HepG2 (cell line): ENCODE measurements around the gene SLC45A3. TPM values are rescaled to one million over a fixed set of nuclear protein-coding genes. Genes with fewer than 3 reads are reported as not detected.

Experiments used
- ELF4 ChIP-seq: sonication (generic); formaldehyde crosslinking; IDR thresholded peaks from 2 replicates; pipeline ENCODE4 v1.5.0; 2020; ENCODE audit warnings: missing genetic modification reagents, mild to moderate bottlenecking, moderate library complexity, borderline replicate concordance
- GABPA ChIP-seq, 2 experiments: IDR thresholded peaks; 2 replicates each; pipeline ENCODE4 v1.6.1; 2011 to 2016; ENCODE audit warnings: low read depth in 2 of 2, low read length in 1 of 2, missing biosample characterization in 1 of 2, missing genetic modification characterization in 1 of 2
- HNF4G ChIP-seq, 2 experiments: sonication (generic) in 1 of 2; formaldehyde crosslinking in 1 of 2; IDR thresholded peaks; 2 replicates each; pipeline versions ENCODE4 v1.4.0 to v1.6.1; 2011 to 2020; ENCODE audit warnings: borderline replicate concordance in 2 of 2, low read depth in 2 of 2, mild to moderate bottlenecking in 2 of 2, low read length in 1 of 2, missing genetic modification reagents in 1 of 2, moderate library complexity in 1 of 2
- HOXA3 ChIP-seq: sonication (generic); formaldehyde crosslinking; IDR thresholded peaks from 2 replicates; pipeline ENCODE4 v1.5.0; 2020; ENCODE audit warnings: missing genetic modification reagents
- KLF15 ChIP-seq: sonication (generic); formaldehyde crosslinking; IDR thresholded peaks from 2 replicates; pipeline ENCODE4 v1.8.1; 2023; ENCODE audit warnings: borderline replicate concordance, mild to moderate bottlenecking, inconsistent platforms, missing genetic modification reagents, mixed read lengths
- MED1 ChIP-seq: sonication (generic); formaldehyde crosslinking; IDR thresholded peaks from 2 replicates; pipeline ENCODE4 v1.4.0; 2020; ENCODE audit warnings: missing genetic modification reagents
- POLR2AphosphoS5 ChIP-seq: IDR thresholded peaks from 2 replicates; pipeline ENCODE4 v1.6.1; 2012; ENCODE audit warnings: low read depth, low read length
- TFDP2 ChIP-seq: sonication (generic); formaldehyde crosslinking; IDR thresholded peaks from 2 replicates; pipeline ENCODE4 v1.4.0; 2020; ENCODE audit warnings: missing genetic modification reagents
- ZBTB14 ChIP-seq: sonication (generic); formaldehyde crosslinking; IDR thresholded peaks from 2 replicates; pipeline ENCODE4 v1.4.0; 2020; ENCODE audit warnings: missing genetic modification reagents
- ZEB1 ChIP-seq: IDR thresholded peaks from 2 replicates; pipeline ENCODE4 v1.6.1; 2012; ENCODE audit warnings: mild to moderate bottlenecking, low read depth, inconsistent platforms; ENCODE audit not compliant: insufficient replicate concordance
- ZFX ChIP-seq: sonication (generic); formaldehyde crosslinking; IDR thresholded peaks from 2 replicates; pipeline ENCODE4 v1.4.0; 2020; ENCODE audit warnings: mild to moderate bottlenecking, low read depth, missing genetic modification reagents, moderate library complexity
- ZHX2 ChIP-seq, 2 experiments: sonication (generic) in 1 of 2; formaldehyde crosslinking in 1 of 2; IDR thresholded peaks; 2 replicates each; pipeline versions ENCODE4 v1.6.1 to v1.9.0; 2014 to 2022; ENCODE audit warnings: antibody characterized with exemption in 1 of 2, borderline replicate concordance in 1 of 2, inconsistent platforms in 1 of 2, low read depth in 1 of 2, missing genetic modification reagents in 1 of 2
- ZNF224 ChIP-seq: sonication (generic); formaldehyde crosslinking; IDR thresholded peaks from 2 replicates; pipeline ENCODE4 v1.5.0; 2020; ENCODE audit warnings: mild to moderate bottlenecking, missing genetic modification reagents
- ZNF263 ChIP-seq: sonication (generic); formaldehyde crosslinking; IDR thresholded peaks from 2 replicates; pipeline ENCODE4 v1.4.0; 2020; ENCODE audit warnings: missing genetic modification reagents
- ZNF329 ChIP-seq: sonication (generic); formaldehyde crosslinking; IDR thresholded peaks from 2 replicates; pipeline ENCODE4 v1.9.0; 2021; ENCODE audit warnings: low read depth, mild to moderate bottlenecking, missing genetic modification reagents
- ZNF350 ChIP-seq: sonication (generic); formaldehyde crosslinking; IDR thresholded peaks from 2 replicates; pipeline ENCODE4 v1.4.0; 2020; ENCODE audit warnings: mild to moderate bottlenecking, low read depth, missing genetic modification reagents, borderline replicate concordance
- ZNF891 ChIP-seq: sonication (generic); formaldehyde crosslinking; IDR thresholded peaks from 2 replicates; pipeline ENCODE4 v1.5.0; 2020; ENCODE audit warnings: mild to moderate bottlenecking, missing genetic modification reagents
- polyA plus RNA-seq, 8 experiments: library from polyadenylated mRNA; depleted of rRNA in 3 of 8; stranded (reverse) in 7 of 8; unstranded in 1 of 8; fragments of >200 nt; fragmentation: Illumina TruSeq in 4 of 8; extraction: Trizol in 4 of 8; gene quantifications; 2 replicates each; pipeline versions ENCODE4 v1.2.1 to v1.2.3, GENCODE V29; 2011 to 2016; ENCODE audit warnings: low read depth in 4 of 8, missing spikeins in 1 of 8, mixed read lengths in 1 of 8; ENCODE audit not compliant: insufficient read depth in 1 of 8
- total RNA-seq, 5 experiments: library from RNA; depleted of rRNA; stranded (reverse); fragments of >200 nt; fragmentation: Illumina TruSeq; extraction: Trizol; gene quantifications; 2 replicates each; pipeline ENCODE4 v1.2.3, GENCODE V29; 2016; ENCODE audit warnings: low read depth in 1 of 5

SLC45A3 gene
- total and polyA plus RNA-seq, 2 of the 13 experiments (the other 11 are each of a cell fraction or from before 2014, with no cell fraction given) = 3.4 to 4.1 TPM

- 0 out of 2 replicates have a peak, but pooled peaks have one; percentile 16 for TF ChIP-seq ELF4 (CRISPR knock-in tag)
- no peak for TF ChIP-seq TFDP2 (CRISPR knock-in tag)
- peak; percentile 79 for TF ChIP-seq ZBTB14 (CRISPR knock-in tag)
- no peak for TF ChIP-seq ZNF224 (CRISPR knock-in tag)
- peak; percentile 70; the same call in 1 of the 2 replicates for TF ChIP-seq POLR2AphosphoS5
- TF ChIP-seq ZFX (CRISPR knock-in tag) = peak; percentile 63; the same call in 1 of the 2 replicates
- no peak for TF ChIP-seq KLF15 (CRISPR knock-in tag)
- TF ChIP-seq ZHX2 (IDR thresholded peaks at IDR 0.05; ENCODE audit: low read depth) = no peak
- no peak for TF ChIP-seq ZHX2 (CRISPR knock-in tag; IDR thresholded peaks at IDR 0.05; ENCODE audit: borderline replicate concordance)
- peak; percentile 66 for TF ChIP-seq MED1
- peak; percentile 55; the same call in 1 of the 2 replicates for TF ChIP-seq ZNF891
- peak; percentile 75; the same call in 1 of the 2 replicates for TF ChIP-seq ZNF350
- TF ChIP-seq HNF4G (IDR thresholded peaks at IDR 0.05; ENCODE audit: borderline replicate concordance, low read depth, low read length) = peak; percentile 63; the same call in 1 of the 2 replicates
- peak; percentile 49; the same call in 1 of the 2 replicates for TF ChIP-seq HNF4G (CRISPR knock-in tag; IDR thresholded peaks at IDR 0.05; ENCODE audit: borderline replicate concordance, low read depth)
- peak; percentile 56 for TF ChIP-seq GABPA (IDR thresholded peaks at IDR 0.05; ENCODE audit: low read depth, low read length)
- TF ChIP-seq GABPA (CRISPR knock-in tag; IDR thresholded peaks at IDR 0.05; ENCODE audit: low read depth) = peak; percentile 78
- peak; percentile 55 for TF ChIP-seq ZEB1
- TF ChIP-seq ZNF263 = peak; percentile 68; the same call in 1 of the 2 replicates
- peak; percentile 54 for TF ChIP-seq HOXA3 (CRISPR knock-in tag)
- no peak for TF ChIP-seq ZNF329 (CRISPR knock-in tag)
Measured at GRCh38 chr1:205631010-205631767, 49.1 kb downstream of the SLC45A3 start (continued).
